GM10248 (cell line): ENCODE measurements around the gene BRF1.
A peak's percentile ranks its signal among the peaks of the same experiment; 100 is the strongest.

Experiments
- CTCF ChIA-PET: fragments of 300-600 bp; sonication (Branson Sonifier 250); formaldehyde crosslinking; extraction: SDS; loops from one replicate; lab custom pipeline; 2021; ENCODE audit warnings: antibody characterized with exemption; lab: Yijun Ruan, JAX
- POLR2A ChIA-PET: fragments of 350-650 bp; sonication (Branson Sonifier 250); formaldehyde crosslinking; extraction: SDS; loops from one replicate; lab custom pipeline; 2020; ENCODE audit warnings: antibody characterized with exemption; lab: Yijun Ruan, JAX
- DNase-seq: peaks from one replicate; pipeline ENCODE4 v3.0.0; 2012; ENCODE audit errors: extremely low spot score
- TF ChIP-seq, protein P1 (sequence below): IDR thresholded peaks from 2 replicates; pipeline ENCODE4 v1.5.1; 2012; ENCODE audit warnings: mild to moderate bottlenecking, low read depth; ENCODE audit errors: extremely low read depth, missing control alignments, control extremely low read depth

The BRF1 gene

DNA sequence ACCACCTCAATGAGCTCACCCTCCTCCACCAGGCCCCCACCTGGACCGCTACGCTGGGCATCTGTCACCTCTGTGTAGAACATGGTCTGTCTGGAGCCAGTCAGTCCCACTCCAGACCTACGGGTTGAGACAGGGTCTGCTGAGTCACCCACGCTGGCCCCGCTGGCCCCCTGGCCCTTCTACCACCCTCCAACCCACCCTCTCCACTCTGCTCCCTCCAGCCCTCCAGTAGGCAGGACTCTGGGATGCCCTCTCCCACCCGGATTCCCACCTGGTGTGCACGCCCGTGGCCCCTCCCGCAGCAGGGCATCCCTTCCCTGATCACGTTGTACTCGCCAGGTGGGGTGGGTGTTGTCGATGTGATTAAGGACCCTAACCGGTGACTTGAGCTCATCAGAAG, 127.7 kb downstream of the BRF1 start:
- POLR2A ChIA-PET, result no interaction called here
- no peak for DNase-seq
- TF ChIP-seq, protein P1, sequence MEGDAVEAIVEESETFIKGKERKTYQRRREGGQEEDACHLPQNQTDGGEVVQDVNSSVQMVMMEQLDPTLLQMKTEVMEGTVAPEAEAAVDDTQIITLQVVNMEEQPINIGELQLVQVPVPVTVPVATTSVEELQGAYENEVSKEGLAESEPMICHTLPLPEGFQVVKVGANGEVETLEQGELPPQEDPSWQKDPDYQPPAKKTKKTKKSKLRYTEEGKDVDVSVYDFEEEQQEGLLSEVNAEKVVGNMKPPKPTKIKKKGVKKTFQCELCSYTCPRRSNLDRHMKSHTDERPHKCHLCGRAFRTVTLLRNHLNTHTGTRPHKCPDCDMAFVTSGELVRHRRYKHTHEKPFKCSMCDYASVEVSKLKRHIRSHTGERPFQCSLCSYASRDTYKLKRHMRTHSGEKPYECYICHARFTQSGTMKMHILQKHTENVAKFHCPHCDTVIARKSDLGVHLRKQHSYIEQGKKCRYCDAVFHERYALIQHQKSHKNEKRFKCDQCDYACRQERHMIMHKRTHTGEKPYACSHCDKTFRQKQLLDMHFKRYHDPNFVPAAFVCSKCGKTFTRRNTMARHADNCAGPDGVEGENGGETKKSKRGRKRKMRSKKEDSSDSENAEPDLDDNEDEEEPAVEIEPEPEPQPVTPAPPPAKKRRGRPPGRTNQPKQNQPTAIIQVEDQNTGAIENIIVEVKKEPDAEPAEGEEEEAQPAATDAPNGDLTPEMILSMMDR, result no peak
- CTCF ChIA-PET, result no interaction called here

- TF ChIP-seq, protein P1, result no peak
- CTCF ChIA-PET, result interaction anchor here (0.7 kb wide), 1 partner anchor 31 kb away, joined by 3 read pairs; no protein-coding TSS in a partner anchor
- DNase-seq, result no peak
- POLR2A ChIA-PET, result no interaction called here
Measured at GRCh38 chr14:105172476-105172875, 128.3 kb downstream of the BRF1 start.

GRCh38 chr14:105171004-105171673, 129.7 kb downstream of the BRF1 start:
- CTCF ChIA-PET, result no interaction called here
- DNase-seq, result no peak
- TF ChIP-seq, protein P1, result no peak
- POLR2A ChIA-PET, result no interaction called here

GRCh38 chr14:105169776-105170655, 130.8 kb downstream of the BRF1 start:
- ChIA-PET CTCF (interaction anchor here (1.1 to 1.3 kb wide), 2 partner anchors 10 to 182 kb away, joined by 3 to 4 read pairs; no protein-coding TSS in a partner anchor), POLR2A (no interaction called here)
- TF ChIP-seq, protein P1, result no peak
- no peak for DNase-seq

GRCh38 chr14:105168979-105169507, 131.8 kb downstream of the BRF1 start:
- CTCF ChIA-PET, result interaction anchor here (1.1 to 1.3 kb wide), 2 partner anchors 11 to 183 kb away, joined by 3 to 4 read pairs; no protein-coding TSS in a partner anchor
- TF ChIP-seq, protein P1, result peak; percentile 54
- POLR2A ChIA-PET, result no interaction called here
- no peak for DNase-seq

DNA sequence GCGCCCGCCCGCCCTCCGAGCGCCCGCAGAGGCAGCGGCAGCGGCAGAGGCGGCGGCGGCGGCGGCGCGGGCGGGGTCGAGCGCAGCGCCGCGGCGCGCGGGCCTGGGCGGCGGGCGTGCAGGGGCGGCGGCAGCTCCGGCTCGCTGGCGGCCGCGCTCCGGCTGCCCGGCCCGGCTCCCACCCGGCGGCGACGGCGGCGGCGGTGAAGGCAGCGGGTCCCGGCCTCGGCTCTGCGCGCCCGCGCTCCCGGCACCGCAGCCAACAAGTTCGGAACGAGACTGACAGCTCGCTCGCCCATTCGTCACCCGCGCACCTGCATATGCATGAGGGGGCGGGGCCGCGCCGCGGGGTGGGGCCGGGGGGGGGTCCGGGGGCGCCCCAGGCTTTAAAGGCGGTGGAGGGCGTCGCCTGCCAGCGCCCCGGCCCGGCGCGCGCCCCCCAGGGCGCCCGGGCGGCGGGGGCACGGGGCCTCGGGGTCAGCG, 132.3 kb downstream of the BRF1 start, which contains the start of gene JAG2:
JAG2 (minus strand) TSS at position 281 of the 483 bp plus-strand sequence. CDS start 356 bp downstream, outside the sequence.
- peak; percentile 54 for DNase-seq

More for the DNA sequence above, 132.3 kb downstream of the BRF1 start, which contains the start of gene JAG2:
- TF ChIP-seq, protein P1, result no peak
- ChIA-PET CTCF (interaction anchor here (1.3 kb wide), 1 partner anchor 11 kb away, joined by 4 read pairs; no protein-coding TSS in a partner anchor), POLR2A (no interaction called here)
